Measurements from ENCODE around the gene CIC. TPM values are rescaled to one million over a fixed set of nuclear protein-coding genes. Genes with fewer than 3 reads are reported as not detected.
"Not testable (repeated sequence)": the region's sequence is repeated elsewhere in the genome, so short reads cannot be mapped to it uniquely, and the experiment has no call there.

The CIC gene
- polyA plus RNA-seq, 3 donors from 2014 or later, result 0.52 to 2.9 TPM; not detected in 1

GRCh38 chr19:42254850-42255765 lies 13.9 kb upstream of the CIC start, which contains the start of gene ERF:
ERF (minus strand) TSS chr19:42255128; CDS start chr19:42254999, 129 bp downstream.
- peak; percentile 92 to 95 (median 94) for DNase-seq
- H3K27ac Mint-ChIP-seq, result peak within 1 kb of the TSS; percentile 10 to 88 (median 76)
- peaks cover 8 to 14% (median 8%) of the 10 kb centered on the region in 3 donors for H3K27me3 Mint-ChIP-seq (ENCODE audit: low read depth in 3 of 3)
- H3K36me3 Mint-ChIP-seq, result no peaks in the 10 kb centered on the region
- peaks cover 24 to 28% of the 10 kb centered on the region in 2 donors for H3K4me1 Mint-ChIP-seq
- peak within 1 kb of the TSS; percentile 69 to 80 (median 72) for H3K4me3 Mint-ChIP-seq
- H3K9me3 Mint-ChIP-seq, result no peaks in the 10 kb centered on the region

GRCh38 chr19:42255766-42256745 lies 13.0 kb upstream of the CIC start:
- no peaks in the 10 kb centered on the region for H3K36me3 Mint-ChIP-seq
- DNase-seq, result no peak
- H3K4me3 Mint-ChIP-seq, result peak overlapping the region; percentile 61 to 80 (median 67)
- no peaks in the 10 kb centered on the region for H3K9me3 Mint-ChIP-seq
- peaks cover 20 to 28% of the 10 kb centered on the region in 2 donors for H3K4me1 Mint-ChIP-seq
- H3K27ac Mint-ChIP-seq, result peak overlapping the region in 5 of 6 donors; percentile 10 to 79 (median 74)
- peaks cover 6 to 14% (median 8%) of the 10 kb centered on the region in 3 donors for H3K27me3 Mint-ChIP-seq (ENCODE audit: low read depth in 3 of 3)

- Mint-ChIP-seq H3K4me1 (peaks cover 7 to 16% of the 10 kb centered on the region in 2 donors), H3K4me3 (peak overlapping the region in 1 of 5 donors; percentile 30)
- H3K27ac Mint-ChIP-seq; DNase-seq; H3K36me3 Mint-ChIP-seq; H3K9me3 Mint-ChIP-seq; H3K27me3 Mint-ChIP-seq (ENCODE audit: low read depth in 3 of 3): not testable (repeated sequence)
Observed at GRCh38 chr19:42257842-42258241, 11.2 kb upstream of the CIC start.

GRCh38 chr19:42261763-42262162 lies 7.3 kb upstream of the CIC start:
- no peak overlapping the region for H3K27ac Mint-ChIP-seq
- DNase-seq, result no peak
- peaks cover 0 to under 1% of the 10 kb centered on the region in 2 donors for H3K4me1 Mint-ChIP-seq
- H3K36me3 Mint-ChIP-seq, result no peaks in the 10 kb centered on the region
- H3K27me3 Mint-ChIP-seq (ENCODE audit: low read depth in 3 of 3), result peaks cover 0 to 1% (median 1%) of the 10 kb centered on the region in 3 donors
- no peaks in the 10 kb centered on the region for H3K9me3 Mint-ChIP-seq
- no peak overlapping the region for H3K4me3 Mint-ChIP-seq

- H3K4me1 Mint-ChIP-seq, result peaks cover 0 to 16% of the 10 kb centered on the region in 2 donors
- DNase-seq; H3K27ac Mint-ChIP-seq; H3K27me3 Mint-ChIP-seq (ENCODE audit: low read depth in 3 of 3); H3K9me3 Mint-ChIP-seq; H3K36me3 Mint-ChIP-seq; H3K4me3 Mint-ChIP-seq: not testable (repeated sequence)
Observed at GRCh38 chr19:42266105-42266504, 2.9 kb upstream of the CIC start.

- H3K4me1 Mint-ChIP-seq, result peaks cover 0 to 22% of the 10 kb centered on the region in 2 donors
- H3K36me3 Mint-ChIP-seq, H3K9me3 Mint-ChIP-seq, DNase-seq, H3K27ac Mint-ChIP-seq, H3K4me3 Mint-ChIP-seq: not testable (repeated sequence)
- H3K27me3 Mint-ChIP-seq (ENCODE audit: low read depth in 3 of 3), result peaks cover 3 to 12% (median 5%) of the 10 kb centered on the region in 3 donors
Observed at GRCh38 chr19:42266928-42267603, 2.0 kb upstream of the CIC start.

GRCh38 chr19:42267644-42268141 lies 1.4 kb upstream of the CIC start:
- peaks cover 0 to 22% of the 10 kb centered on the region in 2 donors for H3K4me1 Mint-ChIP-seq

GRCh38 chr19:42268142-42268703 lies 829 bp upstream of the CIC start:
- peak; percentile 100 for DNase-seq
- Mint-ChIP-seq H3K36me3 (no peaks in the 10 kb centered on the region), H3K9me3 (no peaks in the 10 kb centered on the region), H3K4me1 (peaks cover 0 to 22% of the 10 kb centered on the region in 2 donors), H3K27ac (no peak overlapping the region), H3K27me3 (ENCODE audit: low read depth in 3 of 3) (peaks cover 3 to 12% (median 5%) of the 10 kb centered on the region in 3 donors), H3K4me3 (no peak overlapping the region)

More at GRCh38 chr19:42267644-42268141, 1.4 kb upstream of the CIC start:
- no peak for DNase-seq
- no peaks in the 10 kb centered on the region for H3K36me3 Mint-ChIP-seq
- no peak overlapping the region for H3K4me3 Mint-ChIP-seq
- H3K9me3 Mint-ChIP-seq, result no peaks in the 10 kb centered on the region
- H3K27ac Mint-ChIP-seq, result no peak overlapping the region
- H3K27me3 Mint-ChIP-seq (ENCODE audit: low read depth in 3 of 3), result peaks cover 3 to 12% (median 5%) of the 10 kb centered on the region in 3 donors

- peaks cover 3 to 22% of the 10 kb centered on the region in 2 donors for H3K4me1 Mint-ChIP-seq
- no peak for DNase-seq
- no peaks in the 10 kb centered on the region for H3K9me3 Mint-ChIP-seq
- peaks cover 0 to 2% (median 0%) of the 10 kb centered on the region in 3 donors for H3K36me3 Mint-ChIP-seq
- peak overlapping the region in 2 of 5 donors; percentile 90 to 95 for H3K4me3 Mint-ChIP-seq
- peaks cover 3 to 12% (median 5%) of the 10 kb centered on the region in 3 donors for H3K27me3 Mint-ChIP-seq (ENCODE audit: low read depth in 3 of 3)
- H3K27ac Mint-ChIP-seq, result peak overlapping the region in 2 of 6 donors; percentile 97 to 99
Observed at GRCh38 chr19:42269478-42270345, 660 bp downstream of the CIC start.

GRCh38 chr19:42270346-42271044 lies 1.4 kb downstream of the CIC start:
- peaks cover 0 to 8% (median 0%) of the 10 kb centered on the region in 3 donors for H3K36me3 Mint-ChIP-seq
- H3K4me1 Mint-ChIP-seq, result peaks cover 8 to 28% of the 10 kb centered on the region in 2 donors
- H3K27ac Mint-ChIP-seq, result peak overlapping the region in 2 of 6 donors; percentile 97 to 99
- DNase-seq, result peak; percentile 66 to 71 (median 68)
- H3K9me3 Mint-ChIP-seq, result no peaks in the 10 kb centered on the region
- peak overlapping the region in 2 of 5 donors; percentile 90 to 95 for H3K4me3 Mint-ChIP-seq
- H3K27me3 Mint-ChIP-seq (ENCODE audit: low read depth in 3 of 3), result peaks cover 3 to 12% (median 5%) of the 10 kb centered on the region in 3 donors

- no peak for DNase-seq
- H3K4me3 Mint-ChIP-seq, result peak overlapping the region in 4 of 5 donors; percentile 60 to 67 (median 63)
- H3K36me3 Mint-ChIP-seq, result peaks cover 0 to 11% (median 2%) of the 10 kb centered on the region in 3 donors
- peaks cover 3 to 12% (median 5%) of the 10 kb centered on the region in 3 donors for H3K27me3 Mint-ChIP-seq (ENCODE audit: low read depth in 3 of 3)
- no peaks in the 10 kb centered on the region for H3K9me3 Mint-ChIP-seq
- peaks cover 12 to 32% of the 10 kb centered on the region in 2 donors for H3K4me1 Mint-ChIP-seq
- peak overlapping the region in 4 of 6 donors; percentile 87 to 97 (median 90) for H3K27ac Mint-ChIP-seq
Observed at GRCh38 chr19:42271045-42271419, 2.0 kb downstream of the CIC start.

Data from immature natural killer cell (primary cell).